ENCODE results near the gene RFLNA. TPM values are rescaled to one million over a fixed set of nuclear protein-coding genes. Genes with fewer than 3 reads are reported as not detected.

RFLNA gene
- total and polyA plus RNA-seq, 2 experiments from 2014 or later: 3.9 to 20.4 TPM

Small RNA genes within 50 kb of the gene (microRNA-seq; reads per million reads assigned to microRNA genes)
- gene MIR6880: not detected

Small RNA genes within 50 kb of the gene (small RNA-seq; reads per million reads assigned to genes)
- not detected for gene MIR6880 (ENCODE audit: low replicate concordance)

All from GM23338 (cell line).